HG03196 (cell line): ENCODE results near the gene PCK1.

ENCODE experiments used
- ATAC-seq: cut with Tn5 transposase; IDR thresholded peaks from one replicate; pipeline ENCODE4 v1.9.1; 2021; ENCODE audit not compliant: unreplicated experiment

PCK1 gene

GRCh38 chr20:57587278-57587988, 26.5 kb downstream of the PCK1 start:
- no peak for ATAC-seq

GRCh38 chr20:57587989-57588377, 27.1 kb downstream of the PCK1 start:
- ATAC-seq: no peak

GRCh38 chr20:57588596-57588995, 27.7 kb downstream of the PCK1 start:
- ATAC-seq: no peak

DNA sequence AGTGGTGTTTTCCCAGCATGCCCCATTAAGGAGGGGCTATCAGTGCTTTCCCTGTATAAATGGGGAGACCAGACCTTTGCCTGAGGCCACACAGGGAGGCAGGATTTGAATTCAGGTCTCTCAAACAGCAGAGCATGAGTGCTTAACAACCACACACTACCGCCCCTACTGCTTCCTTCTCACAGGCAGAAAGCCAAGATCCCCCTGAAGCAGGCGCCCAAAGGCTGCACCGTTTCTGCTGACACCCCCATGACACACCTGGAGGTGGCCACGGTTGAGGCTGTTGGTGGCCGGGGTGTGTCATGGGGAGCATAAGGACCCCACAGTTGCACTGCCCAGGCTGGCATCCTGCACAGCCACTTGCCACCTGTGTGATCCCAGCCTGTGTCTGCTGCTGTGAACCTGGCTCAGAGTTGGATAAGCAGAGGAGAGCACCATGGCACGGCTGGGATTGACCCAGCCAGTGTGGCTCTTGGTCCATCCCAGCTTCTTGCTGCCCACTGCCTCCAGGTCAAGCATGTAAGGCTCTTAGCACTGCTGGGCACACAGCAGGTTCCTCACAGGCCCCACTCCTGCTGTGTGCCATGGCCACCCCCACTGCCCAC, 28.3 kb downstream of the PCK1 start:
- ATAC-seq: no peak

DNA sequence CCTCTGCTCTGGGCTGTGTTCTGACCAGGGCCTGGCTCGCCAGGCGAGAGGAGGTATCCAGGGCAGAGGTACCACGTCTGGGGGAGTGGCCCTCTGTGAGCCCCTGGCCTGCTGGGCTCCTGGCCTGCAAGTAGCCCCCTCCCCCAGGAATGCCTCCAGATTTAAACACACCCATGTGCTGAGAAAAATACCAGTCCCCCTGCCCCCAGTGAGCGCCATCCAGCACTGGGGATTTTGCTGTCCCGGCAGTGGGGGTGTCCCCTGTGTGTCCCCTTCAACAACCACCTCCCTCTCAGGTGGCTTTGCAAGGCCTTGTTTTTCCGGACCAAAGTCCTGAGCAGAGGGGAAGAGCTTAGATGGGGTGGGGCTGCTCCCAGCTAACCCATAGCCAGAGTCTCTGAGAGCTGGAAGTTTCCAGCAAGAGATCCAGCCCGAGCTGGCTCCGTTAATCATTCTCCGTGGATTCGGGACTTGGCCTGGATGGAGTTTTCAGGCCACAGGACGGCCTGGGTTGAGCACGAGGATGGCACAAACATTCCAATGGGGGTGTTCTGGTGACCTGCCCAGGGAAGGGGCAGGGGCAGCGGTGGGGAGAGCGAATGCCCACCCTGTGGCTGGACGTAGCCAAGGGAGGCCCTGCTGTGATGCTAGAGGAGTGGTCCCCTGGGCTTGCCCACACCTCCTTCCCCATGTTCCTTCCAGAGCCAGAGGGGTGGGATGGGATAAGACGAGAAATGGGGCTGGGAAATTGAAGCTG, 29.0 kb downstream of the PCK1 start:
- ATAC-seq: no peak

- no peak for ATAC-seq
These were observed 29.8 kb downstream of the PCK1 start for GRCh38 chr20:57590485-57591288.

DNA sequence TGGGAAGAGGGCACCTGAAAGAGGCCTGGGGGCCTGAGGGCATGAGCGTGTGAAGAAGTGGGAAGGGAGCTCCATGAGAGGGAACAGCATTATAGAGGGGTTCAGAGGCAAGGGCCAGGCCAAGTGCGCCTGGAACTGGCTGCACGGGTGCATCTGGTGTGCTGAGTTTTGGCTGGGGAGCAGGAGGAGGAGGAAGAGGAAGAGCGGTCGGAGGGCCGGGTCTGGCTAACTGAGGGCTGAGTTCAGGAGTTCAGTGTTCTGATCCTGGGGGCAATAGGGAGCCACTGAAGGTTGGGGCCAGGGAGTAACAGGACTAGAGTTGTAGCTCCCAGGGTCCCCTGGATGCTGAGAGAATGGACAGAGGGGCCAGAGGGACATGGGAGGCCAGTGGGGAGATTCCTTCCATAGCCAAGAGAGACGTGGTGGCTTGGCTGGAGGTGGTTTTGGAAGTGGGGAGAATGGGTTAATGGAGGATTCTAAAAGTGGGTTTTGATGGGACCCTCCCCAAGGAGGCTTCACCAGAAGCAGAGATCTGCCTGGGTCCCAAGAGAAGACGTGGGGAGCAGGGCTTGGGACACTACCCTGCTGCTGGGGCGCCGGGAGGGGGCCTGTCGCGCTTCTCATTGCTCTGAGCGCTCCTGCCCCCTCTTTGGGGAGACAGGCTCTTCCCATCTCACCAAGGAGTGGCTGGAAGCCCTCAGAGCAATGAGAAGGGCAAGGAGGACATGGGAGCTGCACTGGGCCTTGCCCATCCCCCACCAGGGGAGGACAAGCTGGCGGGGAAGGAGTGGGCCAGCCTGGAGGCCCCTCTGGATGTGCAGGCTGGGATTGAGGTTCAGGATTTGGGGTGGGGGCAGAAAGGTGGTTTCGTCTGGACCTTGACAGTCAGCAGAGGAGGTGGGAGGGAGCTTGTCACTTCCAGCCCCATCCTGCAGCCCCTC, 30.6 kb downstream of the PCK1 start:
- no peak for ATAC-seq

DNA sequence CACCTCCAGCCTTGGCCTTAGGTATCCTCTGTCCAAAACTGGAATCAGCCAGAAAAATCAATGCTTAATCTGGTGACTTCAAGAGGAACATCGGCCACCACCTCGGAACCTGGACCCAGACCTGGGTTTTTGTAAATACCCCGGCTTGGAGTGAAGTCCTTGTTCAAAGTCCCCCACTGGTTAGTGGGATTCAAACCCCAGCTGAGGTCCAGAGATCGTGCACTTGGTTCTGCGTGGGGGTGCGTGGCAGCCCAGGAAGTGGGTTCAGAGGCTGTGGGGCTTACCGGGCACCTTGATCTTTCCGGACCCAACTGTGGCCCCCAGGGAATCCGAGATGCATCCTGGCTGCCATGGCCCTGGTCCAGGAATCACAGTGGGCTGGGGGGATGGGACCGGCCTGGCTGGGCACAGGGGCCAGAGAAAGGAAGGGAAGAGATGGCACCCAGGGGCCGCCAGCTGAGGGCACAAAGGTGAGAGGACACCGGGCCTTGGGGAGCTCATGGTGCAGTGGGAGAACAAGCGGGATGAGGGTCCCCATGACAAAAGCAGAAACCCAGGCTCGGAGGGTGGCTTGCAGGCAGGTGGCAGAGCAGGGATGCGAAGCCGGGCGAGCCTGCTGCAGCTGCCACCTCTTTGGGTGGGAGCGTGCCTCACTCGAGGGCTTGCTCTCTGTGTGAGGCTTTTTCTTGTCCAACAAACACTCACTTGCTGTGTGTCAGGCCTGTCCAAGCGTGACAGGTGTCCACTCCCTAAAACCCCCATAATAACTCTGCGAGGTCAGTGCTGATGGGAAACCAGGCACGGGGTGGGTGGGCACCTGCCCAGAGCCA, 31.6 kb downstream of the PCK1 start:
- ATAC-seq: no peak

GRCh38 chr20:57593134-57593886, 32.4 kb downstream of the PCK1 start:
- no peak for ATAC-seq

DNA sequence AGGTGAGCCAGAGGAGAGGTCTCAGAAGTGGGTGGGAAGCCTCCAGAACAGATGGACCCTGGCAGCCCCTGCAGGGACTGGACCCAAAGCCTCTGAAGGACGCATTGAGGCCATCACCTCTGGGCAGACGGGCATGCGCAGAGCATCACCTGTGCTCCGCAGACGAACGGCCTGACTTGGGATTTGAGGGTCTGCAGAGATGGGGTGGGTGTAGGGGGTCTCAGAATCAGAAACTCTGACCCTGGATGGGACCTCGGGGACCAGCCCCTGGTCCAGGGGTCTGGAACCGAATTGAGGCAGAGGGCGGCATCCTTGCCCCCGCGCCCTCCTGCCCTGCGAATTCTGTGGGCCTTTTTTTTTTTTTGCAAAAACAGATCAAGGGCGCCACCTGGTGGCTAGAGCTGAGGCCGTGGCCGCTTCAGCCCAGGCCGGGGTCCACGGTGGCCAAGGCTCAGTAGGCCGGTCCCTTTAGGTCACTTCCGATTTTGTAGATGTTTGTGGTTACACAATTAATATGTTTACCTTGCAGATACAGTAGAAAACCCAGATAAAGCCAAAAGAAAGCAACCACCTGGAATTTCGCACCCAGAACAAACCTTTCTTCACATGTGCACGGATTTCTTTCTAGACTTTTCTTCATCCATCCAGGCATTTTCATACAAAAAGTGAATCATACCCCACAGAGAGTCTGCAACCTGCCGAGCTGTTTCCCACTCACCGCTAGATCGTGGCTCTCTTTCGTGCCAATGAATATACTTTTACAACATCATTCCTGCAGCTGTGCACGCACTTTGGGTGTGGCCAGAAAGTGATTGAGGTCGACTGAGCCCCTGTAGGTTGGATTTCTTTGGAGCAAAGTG, 33.4 kb downstream of the PCK1 start:
- no peak for ATAC-seq

DNA sequence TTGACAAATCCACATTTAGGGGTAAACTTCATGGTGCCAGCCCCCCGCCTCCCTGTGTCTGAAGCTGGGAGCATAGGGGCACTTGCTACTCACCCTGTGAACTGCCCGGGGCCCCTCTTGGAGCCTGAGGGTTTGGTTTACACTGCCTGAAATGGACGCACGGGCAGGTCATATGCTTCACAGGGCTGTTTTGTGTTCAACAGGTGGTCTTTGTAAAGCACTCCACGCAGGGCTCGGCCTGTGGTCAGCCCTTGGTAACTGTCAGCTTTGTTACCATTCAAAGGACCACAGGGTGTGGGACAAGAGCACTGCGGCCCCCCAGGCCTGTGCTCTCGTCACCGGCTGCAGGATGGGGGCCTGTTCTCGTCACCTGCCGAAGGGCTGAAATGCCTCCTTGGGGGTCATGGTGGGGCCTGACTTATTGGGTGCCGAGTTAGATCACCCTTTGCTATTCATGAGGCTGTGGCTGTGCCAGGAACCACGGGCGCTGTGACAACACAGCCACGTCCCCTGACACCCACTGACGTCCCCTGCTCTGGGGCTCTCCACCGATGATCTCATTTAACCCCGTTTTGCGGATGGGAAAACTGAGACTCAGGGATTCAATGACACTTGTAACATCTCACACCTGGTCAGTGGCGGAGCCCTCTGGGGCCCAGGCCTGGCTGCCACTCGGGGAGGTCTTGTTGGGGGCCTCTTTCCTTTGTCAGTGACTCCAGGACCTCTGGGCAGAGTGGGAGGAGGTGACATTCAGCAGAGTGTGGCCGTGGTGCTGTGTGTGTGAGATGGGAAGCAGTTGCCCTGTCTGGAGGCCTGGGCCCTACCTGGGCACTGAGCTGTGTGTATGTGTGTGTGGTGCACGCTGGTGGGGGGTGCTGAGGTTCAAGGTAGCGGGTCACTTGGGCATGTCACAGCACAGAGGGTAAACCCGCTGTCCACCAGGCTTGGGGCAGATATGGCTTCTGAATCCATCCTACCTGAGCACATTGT, 34.4 kb downstream of the PCK1 start:
- ATAC-seq: no peak

- ATAC-seq: no peak
These were observed 35.4 kb downstream of the PCK1 start for GRCh38 chr20:57596358-57596757.

DNA sequence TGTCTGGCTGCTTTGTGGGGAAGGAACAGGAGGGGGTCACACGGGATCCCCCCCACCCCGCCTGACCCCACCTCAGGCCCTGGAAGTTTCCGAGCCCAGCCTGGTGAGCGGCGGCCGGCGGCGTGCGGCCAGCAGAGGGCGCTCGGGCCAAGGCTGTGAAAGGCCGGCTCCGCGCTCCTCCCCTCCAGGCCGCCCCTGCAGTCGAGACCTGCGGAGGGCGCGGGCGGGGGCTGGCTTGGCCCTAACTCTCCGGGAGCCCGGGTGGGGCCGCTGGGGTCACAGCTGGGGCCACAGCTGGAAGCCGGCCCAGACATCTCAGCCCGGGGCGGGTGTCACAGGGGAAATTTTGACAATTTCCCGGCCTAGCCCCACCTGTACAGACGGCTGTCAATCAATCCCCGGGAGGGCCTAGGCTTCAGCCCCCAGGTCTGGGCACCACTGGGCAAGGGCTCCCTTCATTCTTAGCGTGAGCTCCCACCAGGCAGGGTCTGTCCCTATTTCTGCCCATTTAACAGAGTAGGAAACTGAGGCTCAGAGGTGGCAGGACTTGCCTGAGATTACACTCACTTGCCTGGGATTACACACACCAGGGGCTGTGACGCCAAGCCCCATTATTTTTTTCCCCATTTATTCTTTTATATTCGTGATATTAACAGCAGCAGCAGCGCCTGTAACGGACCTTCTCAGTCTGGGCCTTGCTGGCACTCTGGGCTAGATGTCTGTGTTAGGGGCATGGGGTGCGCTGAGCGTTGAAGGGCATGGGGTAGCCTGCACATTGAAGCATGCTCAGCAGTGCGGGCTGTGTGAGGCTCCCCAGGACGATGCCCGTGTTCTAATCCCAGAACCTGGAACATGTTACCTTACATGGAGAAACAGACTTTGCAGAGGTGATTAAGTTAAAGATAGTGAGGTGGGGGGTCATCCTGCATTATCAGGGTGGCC, 36.4 kb downstream of the PCK1 start:
- ATAC-seq: peak; percentile 49

DNA sequence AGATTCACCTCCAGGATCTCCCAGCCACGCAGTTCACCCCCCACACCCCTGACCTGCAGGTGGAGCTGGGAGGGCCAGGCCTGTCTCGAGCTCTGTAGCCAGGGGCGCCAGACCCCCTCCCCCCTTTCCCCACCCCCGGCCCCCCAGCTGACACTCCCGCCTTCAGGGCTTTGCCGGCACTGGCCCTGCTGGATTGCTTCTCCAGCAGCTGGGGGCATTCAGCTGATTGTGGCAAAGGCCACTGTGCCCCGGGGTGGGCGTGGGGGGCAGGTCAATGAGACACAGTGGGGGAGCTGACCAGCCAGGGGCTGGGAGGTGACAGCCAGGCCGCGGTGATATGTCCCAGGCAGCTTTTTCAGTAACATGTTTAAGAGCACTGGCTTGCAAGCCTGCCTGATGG, 37.1 kb downstream of the PCK1 start:
- ATAC-seq: no peak

- no peak for ATAC-seq
These were observed 37.6 kb downstream of the PCK1 start for GRCh38 chr20:57598491-57598890.
